ENCODE measurements around the gene NDUFS6.

GRCh38 chr5:1771149-1772065, 29.8 kb upstream of the NDUFS6 start:
- TF ChIP-seq CTCF (IDR thresholded peaks at IDR 0.05) (no peak), POLR2A (IDR thresholded peaks at IDR 0.05; ENCODE audit: low read depth) (no peak)

Data from esophagus muscularis mucosa (tissue), 3 donors.